ENCODE data around the gene ZNF549.
A peak's percentile ranks its signal among the peaks of the same experiment; 100 is the strongest.
"Not testable (repeated sequence)": the region's sequence is repeated elsewhere in the genome, so short reads cannot be mapped to it uniquely, and the experiment has no call there.

The ZNF549 gene

GRCh38 chr19:57527136-57527881 lies at the start of gene ZNF549:
Gene ZNF549 (plus strand): TSS chr19:57527356. CDS start chr19:57527574, 218 bp downstream.
- TF ChIP-seq CTCF (IDR thresholded peaks at IDR 0.05; ENCODE audit: insufficient read depth, low read depth, low read length, missing control alignments), result no peak
- H3K4me3 ChIP-seq (ENCODE audit: low read length), result peak within 1 kb of the TSS; percentile 95
- DNase-seq (ENCODE audit: low read depth), result peak; percentile 97

- H3K4me3 ChIP-seq (ENCODE audit: low read length), result peak within 1 kb of the TSS; percentile 69
- DNase-seq (ENCODE audit: low read depth), result peak; percentile 97
Measured at GRCh38 chr19:57487477-57488298, 39.5 kb upstream of the ZNF549 start, which contains the start of gene ZNF419. Gene ZNF419 (plus strand): TSS chr19:57487750. CDS start chr19:57487951, 201 bp downstream.

- DNase-seq (ENCODE audit: low read depth), result peak; percentile 7
- peak overlapping the region; percentile 47 for H3K4me3 ChIP-seq (ENCODE audit: low read length)
Measured at GRCh38 chr19:57488299-57488644, 38.9 kb upstream of the ZNF549 start.

DNA sequence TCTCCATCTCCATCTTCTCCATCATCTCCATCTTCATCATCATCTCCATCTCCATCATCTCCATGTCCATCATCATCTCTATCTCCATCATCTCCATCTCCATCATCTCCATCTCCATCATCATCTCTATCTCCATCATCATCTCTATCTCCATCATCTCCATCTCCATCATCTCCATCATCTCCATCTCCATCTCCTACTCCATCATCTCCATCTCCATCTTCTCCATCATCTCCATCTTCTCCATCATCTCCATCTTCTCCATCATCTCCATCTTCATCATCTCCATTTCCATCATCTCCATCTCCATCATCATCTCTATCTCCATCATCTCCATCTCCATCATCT lies 27.9 kb upstream of the ZNF549 start:
- not testable (repeated sequence) for H3K4me3 ChIP-seq (ENCODE audit: low read length); DNase-seq (ENCODE audit: low read depth)

GRCh38 chr19:57499680-57500395 lies 27.3 kb upstream of the ZNF549 start, which contains the start of gene ZNF773:
Gene ZNF773 (plus strand): TSS chr19:57499938. CDS start chr19:57500081, 143 bp downstream.
- H3K4me3 ChIP-seq (ENCODE audit: low read length), result peak within 1 kb of the TSS; percentile 66
- DNase-seq (ENCODE audit: low read depth), result peak; percentile 97

DNA sequence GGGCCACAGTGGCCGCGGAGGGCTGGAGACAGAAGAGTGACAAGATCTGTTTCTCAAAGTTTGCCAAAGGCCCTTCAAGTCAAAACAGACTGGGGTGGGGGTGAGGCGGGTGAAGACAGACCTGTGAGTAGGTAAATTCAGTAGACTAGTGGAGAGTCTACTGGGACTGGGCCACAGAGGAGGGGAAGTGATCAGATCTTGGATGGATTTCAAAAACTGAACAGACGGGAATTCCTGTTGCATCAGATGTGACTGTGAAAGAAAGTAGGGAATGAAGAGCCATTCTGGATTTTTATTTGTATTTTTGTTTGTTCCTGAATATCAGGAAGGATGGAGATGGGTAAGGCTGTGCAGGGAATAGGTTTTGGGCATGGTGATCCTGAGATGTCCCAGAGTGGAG lies 26.8 kb upstream of the ZNF549 start:
- H3K4me3 ChIP-seq (ENCODE audit: low read length), result peak overlapping the region; percentile 45
- DNase-seq (ENCODE audit: low read depth), result peak; percentile 40

- no peak for DNase-seq (ENCODE audit: low read depth)
- TF ChIP-seq CTCF (IDR thresholded peaks at IDR 0.05; ENCODE audit: insufficient read depth, low read depth, low read length, missing control alignments), result no peak
- no peak overlapping the region for H3K4me3 ChIP-seq (ENCODE audit: low read length)
Measured at GRCh38 chr19:57506163-57506562, 21.0 kb upstream of the ZNF549 start.

DNA sequence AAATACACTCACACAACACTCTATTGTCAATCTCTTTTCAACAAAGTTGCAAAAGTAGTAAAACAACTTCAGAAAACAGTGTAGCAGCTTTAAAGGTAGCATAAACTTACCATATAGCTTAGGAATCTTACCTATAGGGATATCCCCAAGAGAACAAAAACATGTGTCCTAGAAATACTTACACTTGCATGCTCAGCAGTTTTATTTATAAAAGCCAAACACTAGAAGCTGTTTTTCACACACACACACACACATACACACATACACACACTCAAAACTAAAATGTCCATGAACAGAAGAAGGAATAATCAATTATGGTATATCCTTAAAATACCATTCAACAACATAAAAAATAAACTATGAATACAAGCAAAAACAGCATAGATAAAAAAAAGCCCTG lies 15.7 kb upstream of the ZNF549 start:
- TF ChIP-seq CTCF (IDR thresholded peaks at IDR 0.05; ENCODE audit: insufficient read depth, low read depth, low read length, missing control alignments), result no peak
- H3K4me3 ChIP-seq (ENCODE audit: low read length), result no peak overlapping the region
- no peak for DNase-seq (ENCODE audit: low read depth)

DNA sequence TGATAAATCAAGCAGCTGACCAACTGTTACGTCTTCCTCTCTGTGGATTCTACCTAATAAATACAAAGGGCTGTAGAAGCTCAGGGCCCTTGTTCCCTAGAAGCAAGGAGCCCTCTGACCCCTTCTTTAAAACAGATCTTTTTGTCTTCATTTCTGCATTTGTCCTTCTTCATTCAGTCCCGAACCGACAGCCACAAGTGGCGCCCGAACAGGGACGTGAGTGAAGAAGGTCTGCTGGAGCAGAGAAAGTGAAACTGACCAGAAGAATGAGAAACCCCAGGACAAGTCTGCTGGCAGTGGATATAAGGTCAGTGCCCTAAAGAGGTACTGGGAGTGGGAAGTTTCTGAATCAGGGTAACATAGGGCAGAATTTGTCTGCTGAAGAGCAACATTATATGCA lies 14.3 kb upstream of the ZNF549 start:
- H3K4me3 ChIP-seq (ENCODE audit: low read length), result no peak overlapping the region
- DNase-seq (ENCODE audit: low read depth), result no peak
- no peak for TF ChIP-seq CTCF (IDR thresholded peaks at IDR 0.05; ENCODE audit: insufficient read depth, low read depth, low read length, missing control alignments)

Measured in epithelial cell of esophagus (primary cell).